ENCODE results near the gene CDK5RAP2.

- TF ChIP-seq CTCF (IDR thresholded peaks at IDR 0.05): no peak
- no peak for TF ChIP-seq POLR2A (IDR thresholded peaks at IDR 0.05)
- TF ChIP-seq POLR2AphosphoS5 (IDR thresholded peaks at IDR 0.05): no peak
- TF ChIP-seq EP300 (IDR thresholded peaks at IDR 0.05): no peak
These were observed 41.6 kb downstream of the CDK5RAP2 start for GRCh38 chr9:120538339-120538738.
